Retina (tissue), 1 donor: ENCODE data around the gene ARHGAP33.
"Not testable (repeated sequence)": the region's sequence is repeated elsewhere in the genome, so short reads cannot be mapped to it uniquely, and the experiment has no call there.

ENCODE experiments used
- DNase-seq: peaks from one replicate; pipeline ENCODE4 v3.0.0-alpha.2; 2016

The ARHGAP33 gene

GRCh38 chr19:35755131-35755549 is 20.2 kb upstream of the ARHGAP33 start:
- DNase-seq, result no peak

DNA sequence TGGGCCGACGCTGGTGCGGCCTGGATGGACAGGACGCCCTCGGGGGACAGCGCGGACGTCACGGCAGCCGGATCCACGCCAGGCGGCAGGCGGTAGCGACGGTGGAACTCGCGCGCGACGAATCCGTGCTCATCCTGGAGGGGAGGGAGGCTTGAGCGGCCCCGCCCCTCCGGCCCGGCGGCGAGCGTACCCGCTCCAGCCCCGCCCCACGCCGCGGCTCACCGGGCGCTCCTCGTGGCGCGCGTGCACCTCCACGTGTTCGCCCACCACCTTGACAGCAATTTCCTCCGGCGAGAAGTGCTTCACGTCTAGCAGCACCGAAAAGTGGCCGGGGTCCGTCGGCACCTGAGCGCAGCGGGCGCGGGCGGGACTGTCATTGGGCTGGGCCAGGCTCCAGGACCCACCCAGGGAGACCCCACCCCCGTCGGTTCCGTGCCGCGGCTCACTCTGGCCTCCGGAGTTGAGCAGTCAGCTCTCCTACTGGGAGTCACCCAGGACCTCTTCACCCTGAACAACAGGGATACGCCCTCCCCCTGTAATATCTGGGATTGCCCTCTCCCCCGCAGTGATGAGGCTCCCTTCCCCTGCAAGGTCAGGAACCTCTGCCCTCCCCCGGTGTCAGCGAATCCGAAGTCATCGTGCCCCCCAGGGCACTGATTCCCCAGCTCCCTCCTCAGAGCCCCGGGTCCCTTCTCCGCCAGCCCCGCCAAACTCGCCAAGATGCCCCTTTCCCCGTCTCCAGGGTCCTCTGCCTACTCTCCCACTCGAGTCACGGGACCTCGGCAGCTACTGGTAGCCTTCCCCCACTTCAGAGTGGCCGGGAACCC is 19.6 kb upstream of the ARHGAP33 start:
- peak; percentile 59 for DNase-seq

- peak; percentile 55 for DNase-seq
Observed at GRCh38 chr19:35756377-35757230, 18.8 kb upstream of the ARHGAP33 start, which contains the start of gene HSPB6. HSPB6 (minus strand) TSS chr19:35757029; CDS start chr19:35757008, 21 bp downstream.

DNA sequence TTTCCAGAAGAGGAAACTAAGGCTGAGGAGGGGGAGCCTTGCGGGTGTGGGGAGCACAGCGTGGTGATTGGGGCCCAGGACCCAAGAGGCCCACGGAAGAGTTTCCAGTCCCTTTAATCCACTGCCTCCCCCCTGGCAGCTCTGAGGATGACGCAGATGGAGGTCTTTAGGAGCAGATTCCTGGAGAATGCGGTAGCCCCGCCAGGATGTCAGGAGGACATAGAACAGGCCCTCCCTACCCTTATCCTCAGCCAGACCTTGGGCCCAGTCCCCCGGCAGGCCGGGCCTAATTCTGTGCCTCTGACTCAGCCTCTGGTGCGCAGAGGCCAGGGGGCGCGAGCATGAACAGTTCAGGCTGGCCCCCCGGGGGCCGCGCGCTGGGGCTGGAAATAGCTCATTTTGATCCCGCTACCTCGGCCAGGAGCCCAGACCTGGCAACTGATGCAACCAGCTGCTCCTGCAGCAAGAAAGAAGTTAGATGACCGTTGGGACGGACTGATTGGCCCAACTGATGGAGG is 18.1 kb upstream of the ARHGAP33 start:
- DNase-seq, result no peak

DNA sequence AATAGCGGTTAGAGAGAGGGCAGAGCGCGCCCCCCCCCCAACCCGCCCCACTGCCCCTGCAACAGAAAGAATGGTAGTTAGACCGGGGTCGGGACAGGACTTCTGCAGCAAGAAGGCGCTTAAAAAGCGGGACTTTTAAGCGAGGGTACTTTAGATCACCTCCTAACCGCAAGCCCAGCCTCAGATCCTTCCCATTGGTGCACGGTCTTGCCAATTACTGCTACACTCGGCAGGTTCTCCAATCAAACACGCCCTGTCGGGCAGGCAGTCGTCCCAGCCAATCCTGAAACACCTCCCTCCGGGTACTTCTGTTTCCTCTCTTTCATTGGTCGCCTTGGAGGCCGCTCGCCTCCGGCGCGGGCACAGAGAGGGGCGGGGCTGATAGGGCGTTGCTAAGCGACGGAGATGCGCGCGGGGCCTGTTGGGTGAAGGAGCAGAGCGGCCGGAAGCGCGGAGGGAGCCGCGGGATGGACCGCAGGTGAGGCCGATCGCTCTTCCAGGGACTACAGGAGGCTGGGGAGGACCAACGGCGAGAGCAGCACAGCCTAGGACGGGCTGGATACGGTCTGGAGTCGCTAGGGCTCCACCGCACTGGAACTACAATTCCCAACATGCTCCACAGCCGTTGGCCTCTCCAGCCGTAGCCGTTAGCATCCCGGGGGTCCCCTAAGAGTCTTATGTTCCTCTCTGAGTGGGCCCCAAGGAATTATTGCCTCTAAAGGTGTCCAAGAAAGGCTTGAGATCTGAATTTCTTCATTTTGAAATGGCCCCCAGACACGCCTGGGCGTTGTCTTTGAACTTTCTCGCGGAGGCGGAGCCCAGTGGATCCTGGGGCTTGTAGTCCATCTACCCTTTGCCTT is 17.4 kb upstream of the ARHGAP33 start, which contains the start of gene PROSER3:
Gene PROSER3, plus strand, starts transcription at position 428 of the 860 bp plus-strand sequence. Its CDS starts 40 bp downstream, at position 468.
- peak; percentile 100 for DNase-seq

DNA sequence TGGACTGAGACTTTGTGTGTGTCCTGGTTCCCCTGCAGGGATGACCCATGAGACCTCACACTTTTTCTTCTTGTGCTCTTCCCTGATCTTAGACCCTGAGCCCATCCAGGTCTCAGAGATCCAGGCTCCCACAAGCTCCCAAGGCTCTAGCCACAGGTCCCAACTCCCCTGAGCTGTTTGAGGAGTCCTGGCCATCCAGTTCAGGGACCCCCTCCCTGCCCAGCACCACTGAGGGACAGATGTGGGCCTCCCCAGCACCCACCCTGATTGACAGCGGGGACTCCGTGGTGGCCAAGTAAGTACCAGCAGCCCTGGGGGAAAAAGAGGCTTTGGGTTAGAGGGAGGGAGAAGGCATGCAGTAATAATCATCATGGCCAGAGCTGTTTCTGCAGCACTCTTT is 15.7 kb upstream of the ARHGAP33 start:
- no peak for DNase-seq

- no peak for DNase-seq
Observed at GRCh38 chr19:35760711-35761349, 14.5 kb upstream of the ARHGAP33 start.

- no peak for DNase-seq
Observed at GRCh38 chr19:35764432-35765315, 10.7 kb upstream of the ARHGAP33 start.

DNA sequence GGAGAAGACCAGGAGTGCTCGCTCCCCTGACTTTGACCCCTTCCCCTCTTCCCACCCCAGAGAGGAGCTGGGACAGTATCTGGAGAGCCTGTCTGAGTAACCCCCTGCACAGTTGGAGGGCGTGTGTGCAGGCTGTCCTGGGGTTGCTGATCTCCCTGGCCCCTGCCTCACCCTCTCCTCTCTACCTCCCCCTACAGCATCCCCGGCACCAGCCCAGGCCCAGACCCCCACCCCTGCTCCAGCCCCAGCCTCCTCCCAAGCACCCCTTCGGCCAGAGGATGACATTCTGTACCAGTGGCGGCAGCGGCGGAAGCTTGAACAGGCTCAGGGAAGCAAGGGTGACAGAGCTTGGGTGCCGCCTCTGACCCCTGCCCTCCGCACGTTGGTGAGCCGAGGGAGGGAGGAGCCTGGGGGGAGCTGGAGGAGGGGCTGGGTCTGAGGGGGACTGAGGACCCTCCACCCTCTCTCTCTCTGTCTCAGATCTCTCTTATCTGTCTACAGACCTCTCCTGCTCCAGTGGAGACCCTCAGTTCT is 8.7 kb upstream of the ARHGAP33 start:
- no peak for DNase-seq

DNA sequence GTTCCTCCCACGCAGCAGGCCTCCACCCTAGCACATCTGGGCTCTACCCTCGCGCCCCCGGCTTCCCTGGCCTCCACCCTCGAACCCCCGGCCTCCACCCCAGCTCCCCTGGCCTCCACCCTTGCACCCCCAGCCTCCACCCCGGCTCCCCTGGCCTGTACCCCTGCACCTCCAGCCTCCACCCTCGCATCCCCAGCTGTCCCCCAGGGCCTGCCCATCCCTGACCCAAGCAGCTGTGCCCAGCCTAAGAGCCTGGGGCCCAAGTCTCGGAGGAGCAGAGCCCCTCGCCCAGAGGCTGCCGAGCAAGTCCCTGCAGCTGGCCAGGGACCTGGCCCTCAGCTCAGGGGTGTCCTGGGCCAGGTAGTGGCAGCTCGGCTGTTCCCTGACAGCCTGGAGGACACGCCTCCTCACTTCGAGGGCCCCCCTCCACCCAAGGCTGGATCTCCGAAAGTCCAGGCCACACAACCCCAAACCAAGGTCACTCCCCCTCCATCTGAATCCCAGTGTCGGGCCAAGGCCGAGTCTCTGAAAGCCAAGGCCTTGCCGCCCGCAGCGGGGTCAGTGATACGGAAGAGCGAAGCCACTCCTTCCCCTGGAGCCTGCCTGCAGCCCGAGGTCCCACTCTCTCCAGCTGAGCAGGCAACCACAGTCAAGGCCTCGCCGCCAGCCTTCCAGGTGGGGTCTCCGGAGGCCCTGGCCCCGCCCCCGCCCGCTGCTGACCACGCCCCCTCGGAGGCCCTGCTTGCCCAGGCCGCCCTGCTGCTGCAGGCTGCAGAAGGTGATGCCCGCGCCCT is 7.9 kb upstream of the ARHGAP33 start:
- DNase-seq, result peak; percentile 60

DNA sequence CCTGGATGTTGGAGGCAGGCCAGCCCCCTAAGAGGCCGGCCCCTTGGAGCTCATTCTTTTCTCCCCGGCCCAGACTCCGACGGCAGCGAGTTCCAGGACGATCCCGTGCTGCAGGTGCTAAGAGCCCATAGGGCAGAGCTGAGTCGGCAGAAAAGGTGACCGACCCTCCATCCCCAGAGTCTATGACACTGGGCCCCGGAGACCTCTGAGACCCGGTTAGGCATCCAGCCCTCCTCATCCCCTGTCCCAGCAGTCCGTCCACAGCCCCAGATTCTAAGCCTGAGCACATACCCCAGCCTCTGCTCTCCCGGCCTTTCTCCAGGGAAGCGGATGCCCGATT is 7.3 kb upstream of the ARHGAP33 start:
- no peak for DNase-seq

GRCh38 chr19:35772362-35772761 is 3.0 kb upstream of the ARHGAP33 start:
- not testable (repeated sequence) for DNase-seq

DNA sequence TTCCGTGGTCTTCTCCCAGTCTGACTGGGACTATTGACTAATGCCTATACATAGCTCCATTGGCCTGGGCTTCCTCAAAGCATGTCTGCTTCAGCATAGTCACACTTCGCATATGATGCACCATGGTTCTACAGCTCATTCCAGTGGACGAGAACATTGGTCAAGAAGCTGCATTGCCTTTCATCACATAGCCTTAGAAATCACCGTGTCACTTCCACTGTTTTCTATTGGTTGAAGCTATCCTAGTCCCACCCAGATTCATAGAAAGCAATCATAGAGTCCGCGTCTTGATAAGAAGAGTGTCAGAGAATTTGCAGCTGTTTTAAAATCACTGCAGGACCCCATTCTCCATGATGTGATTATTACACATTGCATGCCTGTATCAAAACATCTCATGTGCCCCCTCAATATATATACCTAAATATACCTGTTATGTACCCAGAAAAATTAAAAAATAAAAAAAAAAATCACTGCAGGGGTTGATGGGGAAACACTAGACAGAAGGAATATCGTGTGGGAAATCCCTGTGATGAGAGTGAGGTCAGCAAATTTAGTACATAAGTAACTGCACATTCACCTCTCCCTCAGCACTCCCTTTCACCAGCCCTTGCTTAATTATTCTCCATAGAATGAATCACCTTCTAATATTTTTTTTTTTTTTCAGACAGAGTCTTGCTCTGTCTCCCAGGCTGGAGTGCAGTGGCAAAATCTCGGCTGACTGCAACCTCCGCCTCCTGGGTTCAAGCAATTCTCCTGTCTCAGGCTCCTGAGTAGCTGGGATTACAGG is 2.2 kb upstream of the ARHGAP33 start:
- no peak for DNase-seq

DNA sequence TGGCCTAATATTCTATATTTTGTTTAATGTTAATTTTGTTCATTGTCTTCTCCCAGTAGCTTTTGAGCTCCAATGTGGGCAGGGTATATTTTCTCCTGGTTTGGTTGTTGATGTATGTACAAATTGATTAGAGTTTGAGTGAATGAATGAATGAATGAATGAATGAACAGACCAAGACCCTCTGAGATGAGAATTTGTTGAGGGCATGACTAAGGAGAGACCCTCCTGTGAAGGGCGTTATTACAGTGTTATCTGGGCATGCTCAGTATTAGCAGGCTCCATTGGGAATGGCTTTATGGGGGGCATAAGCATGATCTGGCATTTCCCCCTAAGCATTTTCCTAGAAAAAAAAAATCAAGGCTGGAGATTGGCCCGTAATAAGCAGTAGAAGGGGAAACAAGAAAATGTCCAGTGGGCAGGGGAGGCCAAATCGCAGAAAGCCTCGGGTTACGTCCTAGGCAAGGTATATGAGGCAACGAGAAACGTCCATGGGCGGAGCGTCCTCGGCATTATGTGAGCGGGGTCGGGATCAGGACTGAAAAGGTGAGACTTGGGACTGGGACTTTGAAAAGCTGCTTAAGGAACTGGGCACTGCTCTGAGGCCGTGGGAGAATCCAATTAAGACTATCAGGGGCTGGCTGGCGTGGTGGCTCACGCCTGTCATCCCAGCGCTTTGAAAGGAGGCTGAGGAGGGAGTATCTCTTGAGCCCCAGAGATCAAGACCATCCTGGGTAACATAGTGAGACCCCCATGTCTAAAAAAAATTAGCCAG is 904 bp upstream of the ARHGAP33 start:
- no peak for DNase-seq

- DNase-seq, result no peak
Observed at GRCh38 chr19:35775046-35775297, 392 bp upstream of the ARHGAP33 start.

DNA sequence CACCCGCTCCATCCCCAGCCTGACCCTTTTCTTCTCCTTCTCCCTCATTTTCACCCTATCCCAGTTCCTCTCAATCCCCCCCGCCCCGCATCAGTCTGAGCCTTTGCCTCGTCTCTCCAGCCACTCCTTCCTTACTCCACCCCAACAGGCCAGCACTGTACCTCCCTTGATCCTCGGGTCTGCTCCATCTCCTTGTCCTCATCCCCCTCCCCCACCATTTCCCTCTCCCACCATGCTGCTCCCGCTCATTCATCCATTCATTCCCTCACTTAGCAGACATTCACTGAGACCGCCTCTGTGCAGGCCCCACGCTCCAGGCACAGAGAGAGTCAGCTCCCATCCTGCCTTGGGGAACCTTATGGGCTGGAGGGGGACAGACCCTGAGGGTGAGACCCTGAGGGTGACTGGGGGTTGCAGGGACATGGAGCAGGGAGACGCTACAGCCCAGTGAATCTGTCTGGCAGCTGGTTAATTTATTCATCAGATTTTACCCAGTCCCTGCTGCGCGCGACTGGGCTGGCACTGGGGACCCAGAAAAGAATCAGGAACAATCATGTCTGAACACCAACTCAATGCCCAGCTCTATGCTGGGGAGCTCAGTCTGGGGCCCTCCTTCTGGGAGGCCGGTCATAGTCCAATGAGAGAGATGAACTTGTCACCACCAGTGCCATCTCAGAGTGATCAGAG is 881 bp downstream of the ARHGAP33 start:
- peak; percentile 67 for DNase-seq

GRCh38 chr19:35777086-35777841 is 1.9 kb downstream of the ARHGAP33 start:
- peak; percentile 84 for DNase-seq
